ENCODE data around the gene PCNT.

Gene PCNT

GRCh38 chr21:46352164-46352515 lies 28.2 kb downstream of the PCNT start:
- Histone ChIP-seq H2AFZ (ENCODE audit: low read depth, low read length) (no peak overlapping the region), H3K36me3 (replicated peaks; ENCODE audit: low read depth, low read length) (peaks cover 22% of the 10 kb centered on the region)

GRCh38 chr21:46352913-46353312 lies 29.0 kb downstream of the PCNT start:
- Histone ChIP-seq H3K79me2 (ENCODE audit: low read length) (no peaks in the 10 kb centered on the region), H3K9ac (ENCODE audit: low read length) (no peak overlapping the region), H3K4me3 (ENCODE audit: low read length) (no peak overlapping the region), H3K36me3 (replicated peaks; ENCODE audit: low read depth, low read length) (peaks cover 26% of the 10 kb centered on the region), H3K27ac (ENCODE audit: low read length) (no peak overlapping the region), H3K4me1 (ENCODE audit: low read length) (peaks cover 22% of the 10 kb centered on the region), H2AFZ (ENCODE audit: low read depth, low read length) (no peak overlapping the region), H3K27me3 (ENCODE audit: low read depth, low read length) (no peaks in the 10 kb centered on the region), H4K20me1 (ENCODE audit: insufficient read depth, low read length) (no peaks in the 10 kb centered on the region; the same call in 1 of the 2 replicates), H3K4me2 (ENCODE audit: low read length) (no peak overlapping the region), H3K9me3 (ENCODE audit: insufficient read depth, low read length) (no peaks in the 10 kb centered on the region)
- TF ChIP-seq CTCF (IDR thresholded peaks at IDR 0.05; ENCODE audit: low read depth, low read length) (no peak), EZH2phosphoT487 (IDR thresholded peaks at IDR 0.05; ENCODE audit: low read depth) (no peak)

More at GRCh38 chr21:46352164-46352515, 28.2 kb downstream of the PCNT start:
- no peak overlapping the region for H3K4me2 ChIP-seq (ENCODE audit: low read length)
- H3K4me3 ChIP-seq (ENCODE audit: low read length), result no peak overlapping the region
- H4K20me1 ChIP-seq (ENCODE audit: insufficient read depth, low read length), result no peaks in the 10 kb centered on the region; the same call in 1 of the 2 replicates
- TF ChIP-seq CTCF (IDR thresholded peaks at IDR 0.05; ENCODE audit: low read depth, low read length) (no peak), EZH2phosphoT487 (IDR thresholded peaks at IDR 0.05; ENCODE audit: low read depth) (no peak)
- peaks cover 14% of the 10 kb centered on the region for H3K4me1 ChIP-seq (ENCODE audit: low read length)
- H3K27me3 ChIP-seq (ENCODE audit: low read depth, low read length), result no peaks in the 10 kb centered on the region
- no peak overlapping the region for H3K9ac ChIP-seq (ENCODE audit: low read length)
- H3K79me2 ChIP-seq (ENCODE audit: low read length), result no peaks in the 10 kb centered on the region
- no peak overlapping the region for H3K27ac ChIP-seq (ENCODE audit: low read length)
- no peaks in the 10 kb centered on the region for H3K9me3 ChIP-seq (ENCODE audit: insufficient read depth, low read length)

GRCh38 chr21:46354046-46354445 lies 30.1 kb downstream of the PCNT start:
- H3K27ac ChIP-seq (ENCODE audit: low read length), result no peak overlapping the region
- TF ChIP-seq EZH2phosphoT487 (IDR thresholded peaks at IDR 0.05; ENCODE audit: low read depth), result no peak
- no peak for TF ChIP-seq CTCF (IDR thresholded peaks at IDR 0.05; ENCODE audit: low read depth, low read length)
- H3K9ac ChIP-seq (ENCODE audit: low read length), result no peak overlapping the region
- no peak overlapping the region for H3K4me2 ChIP-seq (ENCODE audit: low read length)
- peaks cover 23% of the 10 kb centered on the region for H3K4me1 ChIP-seq (ENCODE audit: low read length)
- no peaks in the 10 kb centered on the region; the same call in 1 of the 2 replicates for H4K20me1 ChIP-seq (ENCODE audit: insufficient read depth, low read length)
- no peak overlapping the region for H2AFZ ChIP-seq (ENCODE audit: low read depth, low read length)
- H3K9me3 ChIP-seq (ENCODE audit: insufficient read depth, low read length), result no peaks in the 10 kb centered on the region
- no peak overlapping the region for H3K4me3 ChIP-seq (ENCODE audit: low read length)
- peaks cover 31% of the 10 kb centered on the region for H3K36me3 ChIP-seq (replicated peaks; ENCODE audit: low read depth, low read length)
- no peaks in the 10 kb centered on the region for H3K27me3 ChIP-seq (ENCODE audit: low read depth, low read length)
- H3K79me2 ChIP-seq (ENCODE audit: low read length), result no peaks in the 10 kb centered on the region

GRCh38 chr21:46354518-46354917 lies 30.6 kb downstream of the PCNT start:
- peaks cover 30% of the 10 kb centered on the region for H3K36me3 ChIP-seq (replicated peaks; ENCODE audit: low read depth, low read length)
- H2AFZ ChIP-seq (ENCODE audit: low read depth, low read length), result no peak overlapping the region
- H3K27ac ChIP-seq (ENCODE audit: low read length), result no peak overlapping the region

More at GRCh38 chr21:46354518-46354917, 30.6 kb downstream of the PCNT start:
- Histone ChIP-seq H3K9ac (ENCODE audit: low read length) (no peak overlapping the region), H3K4me3 (ENCODE audit: low read length) (no peak overlapping the region), H3K79me2 (ENCODE audit: low read length) (no peaks in the 10 kb centered on the region), H3K4me2 (ENCODE audit: low read length) (no peak overlapping the region), H3K9me3 (ENCODE audit: insufficient read depth, low read length) (no peaks in the 10 kb centered on the region), H3K4me1 (ENCODE audit: low read length) (peaks cover 23% of the 10 kb centered on the region), H3K27me3 (ENCODE audit: low read depth, low read length) (no peaks in the 10 kb centered on the region), H4K20me1 (ENCODE audit: insufficient read depth, low read length) (no peaks in the 10 kb centered on the region; the same call in 1 of the 2 replicates)
- TF ChIP-seq CTCF (IDR thresholded peaks at IDR 0.05; ENCODE audit: low read depth, low read length), result no peak

All from OCI-LY3 (cell line).